Ovary (tissue), 9 donors: ENCODE measurements around the gene D2HGDH. TPM values are rescaled to one million over a fixed set of nuclear protein-coding genes. Genes with fewer than 3 reads are reported as not detected.
A peak's percentile ranks its signal among the peaks of the same experiment; 100 is the strongest.

Experiments
- DNase-seq, 5 donors: peaks; one replicate each; pipeline ENCODE4 v3.0.0-alpha.2; 2019 to 2020
- H3K27ac ChIP-seq, 2 donors: fragments of 200-600 bp; one replicate each; pipeline versions ENCODE4 v1.5.1 to v1.8.0; 2019 to 2022
- H3K27me3 ChIP-seq: fragments of 200-600 bp; one replicate; pipeline ENCODE4 v1.8.0; 2022
- H3K36me3 ChIP-seq: fragments of 200-600 bp; sonication (generic); one replicate; pipeline ENCODE4 v1.5.1; 2019
- H3K4me1 ChIP-seq: one replicate; pipeline ENCODE4 v1.8.1; 2013; ENCODE audit warnings: mild to moderate bottlenecking, moderate library complexity; ENCODE audit not compliant: insufficient read depth
- H3K4me3 ChIP-seq: fragments of 200-600 bp; sonication (generic); one replicate; pipeline ENCODE4 v1.5.1; 2017
- H3K9me3 ChIP-seq, 2 donors: fragments of 200-600 bp in 1 of 2; sonication (generic) in 1 of 2; one replicate each; pipeline versions ENCODE4 v1.5.1 to v1.8.1; 2013 to 2019; ENCODE audit warnings: mild to moderate bottlenecking in 1 of 2, moderate library complexity in 1 of 2
- CTCF ChIP-seq, 3 donors: fragments of 450-650 bp in 2 of 3; fragments of 200-600 bp in 1 of 3; IDR thresholded peaks; one replicate each; pipeline versions ENCODE4 v1.5.1 to v1.8.0; 2016 to 2022; ENCODE audit warnings: antibody characterized with exemption in 3 of 3, mild to moderate bottlenecking in 1 of 3
- EP300 ChIP-seq: sonication (generic); formaldehyde crosslinking; IDR thresholded peaks from one replicate; pipeline ENCODE4 v1.6.1; 2017; ENCODE audit warnings: antibody characterized with exemption
- POLR2A ChIP-seq: fragments of 450-650 bp; IDR thresholded peaks from one replicate; pipeline ENCODE4 v1.6.1; 2017; ENCODE audit warnings: antibody characterized with exemption, mild to moderate bottlenecking, moderate library complexity
- WGBS, 3 donors: extraction: QIAGEN DNeasy Blood & Tissue Kit in 1 of 3; methylation state at CpG; one replicate each; pipeline versions ENCODE4 v1.1.5 to v1.1.7; 2013 to 2017; 5-methylcytosine and 5-hydroxymethylcytosine counted together
- intact Hi-C, 4 donors: fragments of 100-400 bp; cut with DNase I; formaldehyde crosslinking; loops; one replicate each; pipeline versions ENCODE4 v1.11.0 to v1.15.1; 2022 to 2023
- polyA plus RNA-seq, 2 donors: library from polyadenylated mRNA; stranded (reverse); fragments of 200-250 nt in 1 of 2; fragments of 350-450 nt in 1 of 2; fragmentation: Illumina TruSeq in 1 of 2; extraction: RNeasy Lipid Tissue Mini Kit (QIAGEN cat#74804) in 1 of 2; gene quantifications; one replicate each; pipeline ENCODE4 v1.2.3, GENCODE V29; 2013 to 2014
- total RNA-seq, 7 donors: library from RNA; depleted of rRNA in 2 of 7; stranded (reverse); fragments of >200 nt in 2 of 7; fragmentation: NEBNext Ultra II Directional in 3 of 7; extraction: Animal tissue kit (Norgen Biotek cat#: 25700) in 3 of 7; gene quantifications; one replicate each; pipeline versions ENCODE4 v1.1.0 to v1.2.4, GENCODE V29; 2016 to 2023
- donor health status: DM: no; HTN: no; CAD: no; lungs with moderate emphysema.
- donor health status: DM: no; HTN: no; CAD: no.
- donor health status: Bipolar disorder and iron deficiency.
- donor health status: DM: yes; HTN: yes; CAD: no.
- donor health status: DM: no; HTN: no; CAD: no.
- donor health status: DM: yes; HTN: yes; CAD: no.

D2HGDH gene
- total and polyA plus RNA-seq, 9 donors: 0.63 to 35.1 (median 24.6) TPM

- Histone ChIP-seq H3K27ac (no peak overlapping the region), H3K9me3 (no peaks in the 10 kb centered on the region), H3K4me3 (no peak overlapping the region), H3K36me3 (no peaks in the 10 kb centered on the region), H3K27me3 (no peaks in the 10 kb centered on the region), H3K4me1 (peaks cover 3% of the 10 kb centered on the region)
- WGBS, 3 donors: 39 to 68% (median 41%) methylated on average over 30 to 34 of the region's 34 CpGs
- no peak for TF ChIP-seq CTCF (IDR thresholded peaks at IDR 0.05)
- peak in 2 of 5 donors; percentile 15 to 33 for DNase-seq
- intact Hi-C loops: no loop called here
Observed at GRCh38 chr2:241775223-241776177, 41.1 kb downstream of the D2HGDH start.

GRCh38 chr2:241776336-241777169, 42.1 kb downstream of the D2HGDH start, which contains the start of gene GAL3ST2:
Gene GAL3ST2 (plus strand): TSS chr2:241776822. CDS start chr2:241776956, 134 bp downstream.
- no peaks in the 10 kb centered on the region for H3K27me3 ChIP-seq
- H3K4me1 ChIP-seq: peaks cover 1% of the 10 kb centered on the region
- intact Hi-C loops: no loop called here
- no peak within 1 kb of the TSS for H3K27ac ChIP-seq
- no peaks in the 10 kb centered on the region for H3K36me3 ChIP-seq
- 70 to 79% (median 78%) methylated on average over 27 of the region's 27 CpGs for WGBS, 3 donors
- TF ChIP-seq POLR2A (no peak), CTCF (IDR thresholded peaks at IDR 0.05) (no peak), EP300 (no peak)
- H3K9me3 ChIP-seq: peaks cover 0 to 3% of the 10 kb centered on the region in 2 donors
- H3K4me3 ChIP-seq: peak within 1 kb of the TSS; percentile 9
- DNase-seq: no peak

DNA sequence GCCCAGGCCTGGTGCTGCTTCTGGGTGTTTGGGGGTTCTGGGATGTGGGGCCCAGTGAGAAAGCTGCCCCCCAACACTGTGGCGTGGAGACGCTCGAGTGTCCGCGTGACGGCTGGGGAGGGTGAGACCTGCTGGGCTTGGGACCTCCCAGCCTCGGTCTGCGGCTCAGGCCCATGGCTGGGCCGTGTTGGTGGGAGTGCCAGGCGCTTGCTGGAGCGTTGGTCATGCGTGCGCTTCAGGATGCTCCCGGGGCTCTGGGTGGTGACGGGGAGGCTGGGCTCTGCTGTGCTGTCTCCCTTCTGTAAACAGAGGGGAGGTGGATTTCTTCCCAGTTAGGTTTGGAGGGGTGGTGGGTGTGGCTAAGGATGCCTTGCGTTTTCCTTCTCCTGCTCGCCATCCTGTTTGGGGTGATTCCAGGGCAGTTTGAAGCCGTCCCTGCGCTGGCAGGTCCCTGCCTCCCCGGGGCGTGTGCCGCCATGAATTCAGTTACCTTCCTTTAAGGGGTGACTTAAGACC, 42.8 kb downstream of the D2HGDH start:
- Histone ChIP-seq H3K27me3 (no peaks in the 10 kb centered on the region), H3K27ac (no peak overlapping the region), H3K36me3 (no peaks in the 10 kb centered on the region), H3K9me3 (peaks cover 0 to 3% of the 10 kb centered on the region in 2 donors), H3K4me3 (peak overlapping the region; percentile 9), H3K4me1 (no peaks in the 10 kb centered on the region)
- TF ChIP-seq POLR2A (no peak), EP300 (no peak), CTCF (IDR thresholded peaks at IDR 0.05) (no peak)
- 63 to 72% (median 70%) methylated on average over 22 of the region's 22 CpGs for WGBS, 3 donors
- intact Hi-C loops: no loop called here
- DNase-seq: peak in 1 of 5 donors; percentile 32
